HG03097 (cell line): Measurements from ENCODE around the gene CSF3R.

Source experiments
- ATAC-seq: cut with Tn5 transposase; IDR thresholded peaks from one replicate; pipeline ENCODE4 v1.9.1; 2021; ENCODE audit not compliant: unreplicated experiment, low FRiP score

Gene CSF3R

GRCh38 chr1:36482724-36483388 lies at the start of gene CSF3R:
Gene CSF3R, minus strand, starts transcription at chr1:36482913. Its CDS starts 3,417 bp downstream, at chr1:36479496.
- no peak for ATAC-seq

GRCh38 chr1:36531833-36532232 lies 49.1 kb upstream of the CSF3R start:
- ATAC-seq = no peak

GRCh38 chr1:36530791-36531190 lies 48.1 kb upstream of the CSF3R start:
- no peak for ATAC-seq

- no peak for ATAC-seq
Observed at GRCh38 chr1:36530261-36530660, 47.5 kb upstream of the CSF3R start.

GRCh38 chr1:36529769-36530260 lies 47.1 kb upstream of the CSF3R start:
- ATAC-seq = no peak

GRCh38 chr1:36528361-36529349 lies 45.9 kb upstream of the CSF3R start:
- no peak for ATAC-seq

GRCh38 chr1:36525166-36525565 lies 42.5 kb upstream of the CSF3R start:
- no peak for ATAC-seq

GRCh38 chr1:36524359-36525062 lies 41.8 kb upstream of the CSF3R start:
- ATAC-seq = no peak

GRCh38 chr1:36523850-36524249 lies 41.1 kb upstream of the CSF3R start:
- no peak for ATAC-seq

GRCh38 chr1:36523230-36523495 lies 40.5 kb upstream of the CSF3R start:
- no peak for ATAC-seq

- ATAC-seq = no peak
Observed at GRCh38 chr1:36522461-36523229, 39.9 kb upstream of the CSF3R start.

GRCh38 chr1:36522021-36522420 lies 39.3 kb upstream of the CSF3R start:
- ATAC-seq = no peak

- ATAC-seq = no peak
Observed at GRCh38 chr1:36520771-36521420, 38.2 kb upstream of the CSF3R start.

- ATAC-seq = no peak
Observed at GRCh38 chr1:36520056-36520455, 37.3 kb upstream of the CSF3R start.

GRCh38 chr1:36517011-36517771 lies 34.5 kb upstream of the CSF3R start:
- ATAC-seq = no peak

- ATAC-seq = no peak
Observed at GRCh38 chr1:36516372-36517010, 33.8 kb upstream of the CSF3R start.

- no peak for ATAC-seq
Observed at GRCh38 chr1:36515315-36516138, 32.8 kb upstream of the CSF3R start.

- ATAC-seq = no peak
Observed at GRCh38 chr1:36514501-36514900, 31.8 kb upstream of the CSF3R start.
